Activated T-cell treated with anti-CD3 and anti-CD28 coated beads, Interleukin-2, amount 50 U/mL, for 24 hours (primary cell): ENCODE measurements around the gene CCDC171.
"Not testable (repeated sequence)": the region's sequence is repeated elsewhere in the genome, so short reads cannot be mapped to it uniquely, and the experiment has no call there.

Experiments
- DNase-seq: peaks from one replicate; pipeline ENCODE4 v3.0.0-alpha.2; 2020
- H3K27ac Mint-ChIP-seq: 2 replicates; pipeline ENCODE4 v1.8.0; 2020; ENCODE audit warnings: mild to moderate bottlenecking, mixed read lengths
- H3K27me3 Mint-ChIP-seq: 2 replicates; pipeline ENCODE4 v1.8.0; 2020; ENCODE audit warnings: mixed read lengths
- H3K36me3 Mint-ChIP-seq: 2 replicates; pipeline ENCODE4 v1.8.0; 2020; ENCODE audit warnings: low read depth, mixed read lengths
- H3K4me1 Mint-ChIP-seq: 2 replicates; pipeline ENCODE4 v1.8.0; 2020; ENCODE audit warnings: low read depth, mixed read lengths
- H3K4me3 Mint-ChIP-seq: 2 replicates; pipeline ENCODE4 v1.8.0; 2020; ENCODE audit warnings: mild to moderate bottlenecking, moderate library complexity, mixed read lengths
- H3K9me3 Mint-ChIP-seq: 2 replicates; pipeline ENCODE4 v1.8.0; 2020; ENCODE audit warnings: mixed read lengths

Gene CCDC171

GRCh38 chr9:15736569-15736968, 183.7 kb downstream of the CCDC171 start:
- Mint-ChIP-seq H3K9me3 (no peaks in the 10 kb centered on the region), H3K4me1 (no peaks in the 10 kb centered on the region), H3K27me3 (no peaks in the 10 kb centered on the region), H3K36me3 (no peaks in the 10 kb centered on the region), H3K4me3 (no peak overlapping the region), H3K27ac (no peak overlapping the region)
- DNase-seq, result no peak

GRCh38 chr9:15738011-15738410, 185.2 kb downstream of the CCDC171 start:
- Mint-ChIP-seq H3K9me3 (no peaks in the 10 kb centered on the region), H3K27me3 (no peaks in the 10 kb centered on the region), H3K27ac (no peak overlapping the region), H3K4me1 (no peaks in the 10 kb centered on the region), H3K4me3 (no peak overlapping the region), H3K36me3 (no peaks in the 10 kb centered on the region)
- no peak for DNase-seq

- Mint-ChIP-seq H3K9me3 (no peaks in the 10 kb centered on the region), H3K4me3 (no peak overlapping the region), H3K36me3 (no peaks in the 10 kb centered on the region), H3K27me3 (no peaks in the 10 kb centered on the region), H3K4me1 (no peaks in the 10 kb centered on the region), H3K27ac (no peak overlapping the region)
- no peak for DNase-seq
These were observed 188.2 kb downstream of the CCDC171 start for GRCh38 chr9:15741015-15741414.

GRCh38 chr9:15743512-15743911, 190.7 kb downstream of the CCDC171 start:
- Mint-ChIP-seq H3K27ac (no peak overlapping the region), H3K9me3 (peaks cover 2% of the 10 kb centered on the region), H3K27me3 (no peaks in the 10 kb centered on the region), H3K4me3 (no peak overlapping the region), H3K4me1 (no peaks in the 10 kb centered on the region), H3K36me3 (peaks cover 5% of the 10 kb centered on the region)
- no peak for DNase-seq

GRCh38 chr9:15744196-15744595, 191.4 kb downstream of the CCDC171 start:
- H3K27ac Mint-ChIP-seq, result no peak overlapping the region
- H3K36me3 Mint-ChIP-seq, result peaks cover 5% of the 10 kb centered on the region
- peaks cover 2% of the 10 kb centered on the region for H3K9me3 Mint-ChIP-seq
- H3K4me3 Mint-ChIP-seq, result no peak overlapping the region
- no peaks in the 10 kb centered on the region for H3K27me3 Mint-ChIP-seq
- DNase-seq, result no peak
- no peaks in the 10 kb centered on the region for H3K4me1 Mint-ChIP-seq

DNA sequence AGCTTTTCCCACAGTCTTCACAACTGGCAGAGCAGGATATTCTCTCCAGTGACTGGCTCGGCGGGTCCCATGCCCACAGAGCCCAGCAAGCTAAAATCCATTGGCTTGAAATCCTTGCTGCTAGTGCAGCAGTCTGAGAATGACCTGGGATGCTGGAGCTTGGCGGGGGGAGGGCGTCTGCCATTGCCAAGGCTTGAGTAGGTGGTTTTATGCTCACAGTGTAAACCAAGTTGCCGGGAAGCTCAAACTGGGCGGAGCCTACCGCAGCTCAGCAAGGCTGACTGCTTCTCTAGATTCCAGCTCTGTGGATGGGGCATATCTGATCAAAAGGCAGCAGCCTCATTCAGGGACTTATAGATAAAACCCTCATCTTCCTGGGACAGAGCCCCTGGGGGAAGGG, 194.1 kb downstream of the CCDC171 start:
- Mint-ChIP-seq H3K9me3 (peaks cover 2% of the 10 kb centered on the region), H3K27me3 (no peaks in the 10 kb centered on the region), H3K36me3 (peaks cover 5% of the 10 kb centered on the region), H3K4me3 (no peak overlapping the region), H3K27ac (no peak overlapping the region), H3K4me1 (no peaks in the 10 kb centered on the region)
- no peak for DNase-seq

GRCh38 chr9:15755660-15756059, 202.8 kb downstream of the CCDC171 start:
- no peak for DNase-seq
- no peaks in the 10 kb centered on the region for H3K27me3 Mint-ChIP-seq
- no peaks in the 10 kb centered on the region for H3K36me3 Mint-ChIP-seq
- H3K4me1 Mint-ChIP-seq, result no peaks in the 10 kb centered on the region
- H3K4me3 Mint-ChIP-seq, result no peak overlapping the region
- no peaks in the 10 kb centered on the region for H3K9me3 Mint-ChIP-seq
- H3K27ac Mint-ChIP-seq, result no peak overlapping the region

- Mint-ChIP-seq H3K9me3 (no peaks in the 10 kb centered on the region), H3K27ac (no peak overlapping the region), H3K27me3 (no peaks in the 10 kb centered on the region), H3K4me3 (no peak overlapping the region), H3K36me3 (no peaks in the 10 kb centered on the region), H3K4me1 (no peaks in the 10 kb centered on the region)
- DNase-seq, result no peak
These were observed 208.7 kb downstream of the CCDC171 start for GRCh38 chr9:15761551-15761950.

- no peak for DNase-seq
- Mint-ChIP-seq H3K4me1 (no peaks in the 10 kb centered on the region), H3K9me3 (no peaks in the 10 kb centered on the region), H3K4me3 (no peak overlapping the region), H3K36me3 (no peaks in the 10 kb centered on the region), H3K27ac (no peak overlapping the region), H3K27me3 (no peaks in the 10 kb centered on the region)
These were observed 210.5 kb downstream of the CCDC171 start for GRCh38 chr9:15763371-15763770.

DNA sequence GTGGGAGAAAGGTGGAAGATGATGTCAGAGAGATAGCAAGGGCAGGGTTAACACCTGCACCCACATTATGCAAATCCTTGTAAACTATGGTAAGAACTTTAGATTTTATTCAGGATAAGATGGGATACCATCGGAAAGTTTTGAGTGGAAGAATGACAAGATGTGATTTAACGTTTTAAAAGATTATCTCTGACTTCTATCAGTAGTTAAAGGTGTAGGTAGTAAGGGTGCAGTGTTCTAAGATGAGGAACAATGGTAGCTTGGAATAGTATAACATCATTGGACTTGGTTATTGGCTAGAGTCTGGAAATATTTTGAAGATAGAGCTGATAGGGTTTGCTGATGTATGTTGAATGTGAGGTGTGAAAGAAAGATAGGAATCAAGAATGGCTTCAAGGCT, 211.3 kb downstream of the CCDC171 start:
- Mint-ChIP-seq H3K27ac (no peak overlapping the region), H3K9me3 (no peaks in the 10 kb centered on the region), H3K36me3 (no peaks in the 10 kb centered on the region), H3K4me1 (no peaks in the 10 kb centered on the region), H3K4me3 (no peak overlapping the region), H3K27me3 (no peaks in the 10 kb centered on the region)
- DNase-seq, result no peak

- Mint-ChIP-seq H3K36me3 (no peaks in the 10 kb centered on the region), H3K27me3 (no peaks in the 10 kb centered on the region), H3K9me3 (no peaks in the 10 kb centered on the region), H3K27ac (no peak overlapping the region), H3K4me1 (no peaks in the 10 kb centered on the region), H3K4me3 (no peak overlapping the region)
- DNase-seq, result no peak
These were observed 216.7 kb downstream of the CCDC171 start for GRCh38 chr9:15769547-15769946.

DNA sequence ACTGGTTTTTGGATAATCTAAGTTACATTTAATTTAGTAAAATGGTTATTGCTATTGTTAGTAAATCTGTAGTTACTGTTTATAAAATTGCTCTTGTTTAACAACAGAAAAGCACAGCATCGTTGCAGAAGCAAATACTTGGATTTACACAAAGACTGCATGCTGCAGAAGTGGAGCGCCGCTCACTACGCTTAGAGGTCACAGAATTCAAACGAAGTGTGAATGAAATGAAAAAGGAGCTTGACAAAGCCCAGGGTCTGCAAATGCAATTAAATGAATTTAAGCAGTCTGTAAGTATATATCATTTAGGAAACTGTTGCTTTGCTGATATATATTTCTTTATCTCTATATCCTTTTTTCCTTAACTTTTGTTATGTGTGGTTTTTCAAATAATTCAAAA, 226.0 kb downstream of the CCDC171 start:
- H3K27me3 Mint-ChIP-seq, result no peaks in the 10 kb centered on the region
- no peaks in the 10 kb centered on the region for H3K4me1 Mint-ChIP-seq
- DNase-seq, result no peak
- H3K9me3 Mint-ChIP-seq, result no peaks in the 10 kb centered on the region
- H3K27ac Mint-ChIP-seq, result no peak overlapping the region
- no peak overlapping the region for H3K4me3 Mint-ChIP-seq
- H3K36me3 Mint-ChIP-seq, result no peaks in the 10 kb centered on the region

DNA sequence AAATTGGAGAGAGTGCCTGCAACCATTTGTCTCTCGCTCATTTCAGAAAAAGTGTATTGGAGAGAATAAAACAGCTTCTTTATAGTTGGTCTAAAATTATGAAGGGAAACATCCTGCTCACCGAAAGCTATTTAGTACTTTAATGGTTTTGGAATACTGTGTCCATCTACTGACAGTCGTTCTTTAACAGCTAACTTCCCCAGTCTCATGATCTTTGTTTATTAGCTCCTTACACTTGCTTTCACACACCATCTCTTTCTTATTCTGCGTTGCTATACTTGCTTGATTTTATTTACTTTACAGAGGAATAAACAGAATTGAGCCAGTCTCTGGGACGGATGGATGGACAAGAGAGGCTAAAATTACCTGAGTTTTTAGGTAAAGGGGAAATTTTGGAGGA, 229.3 kb downstream of the CCDC171 start:
- no peak overlapping the region for H3K4me3 Mint-ChIP-seq
- H3K4me1 Mint-ChIP-seq, result no peaks in the 10 kb centered on the region
- no peak for DNase-seq
- no peak overlapping the region for H3K27ac Mint-ChIP-seq
- H3K36me3 Mint-ChIP-seq, result no peaks in the 10 kb centered on the region
- no peaks in the 10 kb centered on the region for H3K27me3 Mint-ChIP-seq
- H3K9me3 Mint-ChIP-seq, result no peaks in the 10 kb centered on the region

GRCh38 chr9:15785584-15785983, 232.7 kb downstream of the CCDC171 start:
- DNase-seq, result no peak
- H3K27ac Mint-ChIP-seq, result no peak overlapping the region

GRCh38 chr9:15786616-15787015, 233.8 kb downstream of the CCDC171 start:
- DNase-seq, result no peak
- Mint-ChIP-seq H3K4me1 (no peaks in the 10 kb centered on the region), H3K9me3 (no peaks in the 10 kb centered on the region), H3K36me3 (no peaks in the 10 kb centered on the region), H3K27ac (no peak overlapping the region), H3K4me3 (no peak overlapping the region), H3K27me3 (no peaks in the 10 kb centered on the region)

More at GRCh38 chr9:15785584-15785983, 232.7 kb downstream of the CCDC171 start:
- H3K4me3 Mint-ChIP-seq, result no peak overlapping the region
- no peaks in the 10 kb centered on the region for H3K27me3 Mint-ChIP-seq
- H3K9me3 Mint-ChIP-seq, result no peaks in the 10 kb centered on the region
- no peaks in the 10 kb centered on the region for H3K4me1 Mint-ChIP-seq
- no peaks in the 10 kb centered on the region for H3K36me3 Mint-ChIP-seq

DNA sequence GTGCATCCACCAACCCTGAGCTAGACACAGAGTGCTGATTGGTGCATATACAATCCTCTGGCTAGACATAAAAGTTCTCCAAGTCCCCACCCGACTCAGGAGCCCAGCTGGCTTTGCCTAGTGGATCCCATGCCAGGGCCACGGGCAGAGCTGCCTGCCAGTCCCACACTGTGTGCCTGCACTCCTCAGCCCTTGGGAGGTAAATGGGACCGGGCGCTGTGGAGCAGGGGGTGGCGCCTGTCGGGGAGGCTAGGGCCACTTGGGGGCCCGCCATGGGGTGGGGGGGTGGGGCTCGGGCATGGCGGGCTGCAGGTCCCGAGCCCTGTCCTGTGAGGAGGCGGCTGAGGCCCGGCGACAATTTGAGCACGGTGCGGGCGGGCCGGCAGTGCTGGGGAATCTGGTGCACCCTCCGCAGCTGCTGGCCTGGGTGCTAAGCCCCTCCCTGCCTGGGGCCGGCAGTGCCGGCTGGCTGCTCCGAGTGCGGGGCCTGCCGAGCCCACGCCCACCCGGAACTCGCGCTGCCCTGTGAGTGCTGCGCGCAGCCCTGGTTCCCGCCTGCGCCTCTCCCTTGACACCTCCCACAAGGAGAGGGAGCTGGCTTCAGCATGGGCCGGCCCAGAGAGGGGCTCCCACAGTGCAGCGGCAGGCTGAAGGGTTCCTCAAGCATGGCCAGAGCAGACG, 257.5 kb downstream of the CCDC171 start:
- not testable (repeated sequence) for H3K4me1 Mint-ChIP-seq, DNase-seq, H3K4me3 Mint-ChIP-seq, H3K36me3 Mint-ChIP-seq, H3K27me3 Mint-ChIP-seq, H3K27ac Mint-ChIP-seq
- peaks cover 26% of the 10 kb centered on the region for H3K9me3 Mint-ChIP-seq
